Measurements from ENCODE around the gene AGAP2. TPM values are rescaled to one million over a fixed set of nuclear protein-coding genes. Genes with fewer than 3 reads are reported as not detected.
A peak's percentile ranks its signal among the peaks of the same experiment; 100 is the strongest.

Gene AGAP2
- polyA plus RNA-seq, 2 of the 4 experiments (the other 2 are of a cell fraction) = 0.26 to 0.45 TPM

- no peak for TF ChIP-seq REST (IDR thresholded peaks at IDR 0.05)
These were observed 13.5 kb upstream of the AGAP2 start, which contains the start of gene CDK4 (continued) for GRCh38 chr12:57751788-57752667.

GRCh38 chr12:57751432-57751787 is 12.9 kb upstream of the AGAP2 start:
- ChIA-PET CTCF (interaction anchor here (1.7 kb wide), 1 partner anchor 25 kb away, joined by 9 read pairs; no protein-coding TSS in a partner anchor), POLR2A (no interaction called here)
- Histone ChIP-seq H3K4me2 (peak overlapping the region; percentile 80), H3K4me1 (peaks cover 31% of the 10 kb centered on the region), H3K4me3 (peak overlapping the region; percentile 69), H3K27ac (peak overlapping the region; percentile 91 to 98), H3K9me3 (no peaks in the 10 kb centered on the region)
- FAIRE-seq (no peak), DNase-seq (ENCODE audit: low read depth in 1 of 2, low spot score in 1 of 2) (no peak), ATAC-seq (peak; percentile 1 to 2; a peak in 2 of 6 replicates)
- TF ChIP-seq EHF (CRISPR knock-in tag; IDR thresholded peaks at IDR 0.05) (no peak), FOSL2 (IDR thresholded peaks at IDR 0.05) (no peak), FOSL2 (CRISPR knock-in tag; IDR thresholded peaks at IDR 0.05) (no peak), BCL3 (IDR thresholded peaks at IDR 0.05) (no peak), POLR2A (IDR thresholded peaks at IDR 0.05; ENCODE audit: low read length) (0 out of 2 replicates have a peak, but pooled peaks have one; percentile 13), HMGXB4 (CRISPR knock-in tag; IDR thresholded peaks at IDR 0.05; ENCODE audit: borderline replicate concordance) (no peak)
- WGBS (ENCODE audit: missing lambda C conversion rate) = 24% methylated on average over 8 of the region's 8 CpGs

GRCh38 chr12:57750561-57751431 is 12.3 kb upstream of the AGAP2 start:
- CTCF ChIA-PET = interaction anchor here (0.7 to 1.7 kb wide), 6 partner anchors 10 to 537 kb away, joined by 3 to 9 read pairs (median 4); partner anchors contain the start of gene AGAP2
- DNase-seq (ENCODE audit: low read depth in 1 of 2, low spot score in 1 of 2) (no peak), FAIRE-seq (no peak), ATAC-seq (no peak)
- H3K4me2 ChIP-seq = peak overlapping the region; percentile 80
- no peaks in the 10 kb centered on the region for H3K9me3 ChIP-seq
- WGBS (ENCODE audit: missing lambda C conversion rate) = 91% methylated on average over 15 of the region's 15 CpGs
- peaks cover 30% of the 10 kb centered on the region for H3K4me1 ChIP-seq
- H3K4me3 ChIP-seq = peak overlapping the region; percentile 69
- POLR2A ChIA-PET = no interaction called here
- TF ChIP-seq ZFP36 (IDR thresholded peaks at IDR 0.05; ENCODE audit: borderline replicate concordance, partially characterized antibody) (no peak), FOSL2 (IDR thresholded peaks at IDR 0.05) (no peak), FOSL2 (CRISPR knock-in tag; IDR thresholded peaks at IDR 0.05) (no peak), MYC (IDR thresholded peaks at IDR 0.05; ENCODE audit: borderline replicate concordance, low read length) (no peak), TP53 (CRISPR knock-in tag; IDR thresholded peaks at IDR 0.05) (no peak), BCL3 (IDR thresholded peaks at IDR 0.05) (no peak), KDM1A (IDR thresholded peaks at IDR 0.05; ENCODE audit: low read depth) (no peak), BHLHE40 (IDR thresholded peaks at IDR 0.05; ENCODE audit: low read depth, low read length) (no peak), TFCP2L1 (CRISPR knock-in tag; IDR thresholded peaks at IDR 0.05) (no peak), POLR2AphosphoS2 (conservative IDR thresholded peaks at IDR 0.05; ENCODE audit: low read length) (no peak), ZC3H11A (IDR thresholded peaks at IDR 0.05) (no peak), CBX8 (IDR thresholded peaks at IDR 0.05) (no peak), HDAC2 (IDR thresholded peaks at IDR 0.05) (no peak), RAD21 (conservative IDR thresholded peaks at IDR 0.05 in 1 of 2, IDR thresholded peaks at IDR 0.05 in 1 of 2) (no peak), HOXB13 (CRISPR knock-in tag; IDR thresholded peaks at IDR 0.05; ENCODE audit: low read depth) (no peak), RFX5 (IDR thresholded peaks at IDR 0.05) (no peak), NPAS2 (CRISPR knock-in tag; IDR thresholded peaks at IDR 0.05; ENCODE audit: borderline replicate concordance) (no peak), HES2 (IDR thresholded peaks at IDR 0.05) (no peak), KDM5A (IDR thresholded peaks at IDR 0.05) (no peak)
- H3K27ac ChIP-seq = peak overlapping the region; percentile 91 to 98
